Measurements from ENCODE around the gene SF3B1. TPM values are rescaled to one million over a fixed set of nuclear protein-coding genes. Genes with fewer than 3 reads are reported as not detected.
"Not testable (repeated sequence)": the region's sequence is repeated elsewhere in the genome, so short reads cannot be mapped to it uniquely, and the experiment has no call there.

SF3B1 gene
- total RNA-seq, 4 donors from 2014 or later = 313 to 785 (median 486) TPM

DNA sequence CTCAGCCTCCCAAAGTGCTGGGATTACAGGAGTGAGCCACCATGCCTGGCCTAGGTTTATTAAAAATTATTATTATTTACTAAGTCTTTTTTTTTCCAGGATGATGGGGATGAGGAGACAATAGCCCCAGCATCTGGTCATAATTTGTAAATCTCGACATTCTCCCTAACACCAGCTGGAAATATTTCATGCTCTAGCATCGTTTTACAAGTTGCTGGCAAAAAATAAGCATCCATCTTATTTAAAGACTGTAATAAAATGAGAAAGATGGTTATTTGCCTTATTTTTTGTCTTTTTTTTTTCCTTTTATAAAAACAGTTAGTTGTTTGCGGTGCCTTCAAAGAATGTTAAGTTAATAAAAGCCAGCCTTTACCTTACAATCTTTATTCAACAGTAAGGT lies 56.7 kb downstream of the SF3B1 start:
- TF ChIP-seq POLR2A (IDR thresholded peaks at IDR 0.05) = no peak
- no peak for TF ChIP-seq CTCF (IDR thresholded peaks at IDR 0.05)
- H3K4me1 ChIP-seq = peaks cover 0 to 6% (median 0%) of the 10 kb centered on the region in 4 donors
- no peaks in the 10 kb centered on the region for H3K9me3 ChIP-seq
- no peak for DNase-seq
- H3K36me3 ChIP-seq = no peaks in the 10 kb centered on the region
- H3K27ac ChIP-seq = no peak overlapping the region
- no peak overlapping the region for H3K4me3 ChIP-seq
- H3K27me3 ChIP-seq = no peaks in the 10 kb centered on the region

DNA sequence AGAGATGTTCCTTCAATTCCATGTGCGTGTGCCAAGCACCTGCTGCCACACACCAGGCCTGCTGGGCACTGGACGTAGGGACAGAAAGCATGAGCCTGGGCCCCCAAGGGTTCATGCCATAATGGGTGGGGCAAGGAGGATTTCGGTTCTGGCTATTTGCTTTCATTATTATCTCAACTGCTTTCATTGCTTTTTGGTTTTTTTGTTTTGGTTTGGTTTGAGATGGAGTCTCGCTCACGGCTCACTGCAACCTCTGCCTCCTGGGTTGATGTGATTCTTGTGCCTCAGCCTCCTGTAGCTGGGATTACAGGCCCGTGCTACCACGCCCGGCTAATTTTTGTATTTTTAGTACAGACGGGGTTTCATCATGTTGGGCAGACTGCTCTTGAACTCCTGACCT lies 57.2 kb downstream of the SF3B1 start:
- Histone ChIP-seq H3K4me3 (no peak overlapping the region), H3K9me3 (no peaks in the 10 kb centered on the region), H3K4me1 (peaks cover 0 to 6% (median 0%) of the 10 kb centered on the region in 4 donors), H3K36me3 (no peaks in the 10 kb centered on the region), H3K27ac (no peak overlapping the region), H3K27me3 (no peaks in the 10 kb centered on the region)
- DNase-seq = no peak
- TF ChIP-seq CTCF (IDR thresholded peaks at IDR 0.05) (no peak), POLR2A (IDR thresholded peaks at IDR 0.05) (no peak)

- TF ChIP-seq POLR2A (IDR thresholded peaks at IDR 0.05) = no peak
- no peak for TF ChIP-seq CTCF (IDR thresholded peaks at IDR 0.05)
- Histone ChIP-seq H3K9me3 (no peaks in the 10 kb centered on the region), H3K27ac (no peak overlapping the region), H3K4me1 (peaks cover 0 to 7% (median 0%) of the 10 kb centered on the region in 4 donors), H3K4me3 (no peak overlapping the region), H3K27me3 (no peaks in the 10 kb centered on the region), H3K36me3 (no peaks in the 10 kb centered on the region)
- no peak for DNase-seq
These were observed 62.2 kb downstream of the SF3B1 start for GRCh38 chr2:197372592-197372991.

- not testable (repeated sequence) for H3K9me3 ChIP-seq, H3K4me1 ChIP-seq, DNase-seq, H3K4me3 ChIP-seq, H3K27ac ChIP-seq, H3K27me3 ChIP-seq, H3K36me3 ChIP-seq
These were observed 64.2 kb downstream of the SF3B1 start for GRCh38 chr2:197370664-197371063.

DNA sequence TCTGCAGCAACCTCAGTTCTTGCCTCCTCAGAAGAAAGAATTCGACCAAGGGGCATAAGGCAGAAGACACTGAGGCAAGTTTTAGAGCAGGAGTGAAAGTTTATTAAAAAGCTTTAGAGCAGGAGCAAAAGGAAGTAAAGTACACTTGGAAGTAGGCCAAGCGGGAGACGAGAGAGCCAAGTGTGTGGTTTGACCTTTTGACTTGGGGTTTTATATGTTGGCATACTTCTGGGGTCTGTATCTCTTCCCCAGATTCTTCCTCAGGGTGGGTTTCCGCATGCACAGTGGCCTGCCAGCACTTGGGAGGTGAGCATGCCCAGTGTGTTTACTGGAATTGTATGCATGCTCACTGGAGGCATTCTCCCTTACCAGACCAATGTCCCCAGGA lies 64.9 kb downstream of the SF3B1 start:
- DNase-seq = no peak

More for the DNA sequence above, 64.9 kb downstream of the SF3B1 start:
- Histone ChIP-seq H3K4me1 (peaks cover 0 to 7% (median 0%) of the 10 kb centered on the region in 4 donors), H3K4me3 (no peak overlapping the region), H3K27ac (no peak overlapping the region), H3K36me3 (no peaks in the 10 kb centered on the region), H3K27me3 (no peaks in the 10 kb centered on the region), H3K9me3 (no peaks in the 10 kb centered on the region)
- TF ChIP-seq POLR2A (IDR thresholded peaks at IDR 0.05) (no peak), CTCF (IDR thresholded peaks at IDR 0.05) (no peak)

Data from Peyer's patch (tissue), 4 donors.